HUES48 (cell line): ENCODE data around the gene ARHGAP32.

Experiments
- H3K27ac ChIP-seq: one replicate; pipeline ENCODE4 v1.7.0; 2013; ENCODE audit warnings: low read depth, low read length, inconsistent platforms
- H3K27me3 ChIP-seq: 2 replicates; pipeline ENCODE4 v1.6.1; 2013; ENCODE audit warnings: mild to moderate bottlenecking, low read length; ENCODE audit not compliant: control insufficient read depth, insufficient read depth
- H3K36me3 ChIP-seq: 2 replicates; pipeline ENCODE4 v1.6.1; 2013; ENCODE audit warnings: low read length; ENCODE audit not compliant: control insufficient read depth, insufficient read depth
- H3K4me1 ChIP-seq: 2 replicates; pipeline ENCODE4 v1.6.1; 2013; ENCODE audit warnings: mild to moderate bottlenecking, low read length; ENCODE audit not compliant: control insufficient read depth, insufficient read depth
- H3K4me3 ChIP-seq: 2 replicates; pipeline ENCODE4 v1.5.1; 2013; ENCODE audit warnings: mild to moderate bottlenecking, low read depth, low read length
- H3K9ac ChIP-seq: 2 replicates; pipeline ENCODE4 v1.6.1; 2013; ENCODE audit warnings: mild to moderate bottlenecking, low read depth, low read length, moderate library complexity
- H3K9me3 ChIP-seq: 2 replicates; pipeline ENCODE4 v1.6.1; 2013; ENCODE audit warnings: low read length; ENCODE audit not compliant: control insufficient read depth, insufficient read depth

The ARHGAP32 gene

GRCh38 chr11:129067454-129067853 lies 124.7 kb downstream of the ARHGAP32 start:
- H3K9ac ChIP-seq, result no peak overlapping the region
- H3K27ac ChIP-seq, result no peak overlapping the region
- no peaks in the 10 kb centered on the region for H3K4me1 ChIP-seq
- H3K36me3 ChIP-seq, result peaks cover 10% of the 10 kb centered on the region
- H3K4me3 ChIP-seq, result no peak overlapping the region
- H3K27me3 ChIP-seq, result no peaks in the 10 kb centered on the region
- no peaks in the 10 kb centered on the region for H3K9me3 ChIP-seq

GRCh38 chr11:129066229-129066628 lies 125.9 kb downstream of the ARHGAP32 start:
- no peak overlapping the region for H3K4me3 ChIP-seq
- H3K4me1 ChIP-seq, result no peaks in the 10 kb centered on the region
- H3K27me3 ChIP-seq, result no peaks in the 10 kb centered on the region
- H3K36me3 ChIP-seq, result peaks cover 10% of the 10 kb centered on the region
- no peaks in the 10 kb centered on the region for H3K9me3 ChIP-seq
- no peak overlapping the region for H3K27ac ChIP-seq
- no peak overlapping the region for H3K9ac ChIP-seq

GRCh38 chr11:129063118-129063517 lies 129.0 kb downstream of the ARHGAP32 start:
- H3K9ac ChIP-seq, result no peak overlapping the region
- no peaks in the 10 kb centered on the region for H3K9me3 ChIP-seq
- H3K27me3 ChIP-seq, result no peaks in the 10 kb centered on the region
- peaks cover 10% of the 10 kb centered on the region for H3K36me3 ChIP-seq
- no peaks in the 10 kb centered on the region for H3K4me1 ChIP-seq
- no peak overlapping the region for H3K4me3 ChIP-seq
- no peak overlapping the region for H3K27ac ChIP-seq

- Histone ChIP-seq H3K9ac (no peak overlapping the region), H3K36me3 (peaks cover 10% of the 10 kb centered on the region), H3K27ac (no peak overlapping the region), H3K27me3 (no peaks in the 10 kb centered on the region), H3K4me1 (no peaks in the 10 kb centered on the region), H3K4me3 (no peak overlapping the region), H3K9me3 (no peaks in the 10 kb centered on the region)
Measured at GRCh38 chr11:129061492-129062230, 130.5 kb downstream of the ARHGAP32 start.

- no peaks in the 10 kb centered on the region for H3K4me1 ChIP-seq
- no peaks in the 10 kb centered on the region for H3K9me3 ChIP-seq
- H3K27ac ChIP-seq, result no peak overlapping the region
- no peaks in the 10 kb centered on the region for H3K27me3 ChIP-seq
- no peak overlapping the region for H3K9ac ChIP-seq
- H3K36me3 ChIP-seq, result no peaks in the 10 kb centered on the region
- no peak overlapping the region for H3K4me3 ChIP-seq
Measured at GRCh38 chr11:129056916-129057315, 135.2 kb downstream of the ARHGAP32 start.

GRCh38 chr11:129055196-129055595 lies 136.9 kb downstream of the ARHGAP32 start:
- Histone ChIP-seq H3K9ac (no peak overlapping the region), H3K4me3 (no peak overlapping the region), H3K4me1 (no peaks in the 10 kb centered on the region), H3K9me3 (no peaks in the 10 kb centered on the region), H3K36me3 (no peaks in the 10 kb centered on the region), H3K27ac (no peak overlapping the region), H3K27me3 (no peaks in the 10 kb centered on the region)

- H3K36me3 ChIP-seq, result no peaks in the 10 kb centered on the region
- H3K4me3 ChIP-seq, result no peak overlapping the region
- no peaks in the 10 kb centered on the region for H3K27me3 ChIP-seq
- H3K9me3 ChIP-seq, result no peaks in the 10 kb centered on the region
- no peak overlapping the region for H3K27ac ChIP-seq
- H3K9ac ChIP-seq, result no peak overlapping the region
- no peaks in the 10 kb centered on the region for H3K4me1 ChIP-seq
Measured at GRCh38 chr11:129048911-129049310, 143.2 kb downstream of the ARHGAP32 start.

GRCh38 chr11:129045150-129045549 lies 147.0 kb downstream of the ARHGAP32 start:
- no peaks in the 10 kb centered on the region for H3K9me3 ChIP-seq
- H3K36me3 ChIP-seq, result no peaks in the 10 kb centered on the region
- H3K9ac ChIP-seq, result no peak overlapping the region
- no peaks in the 10 kb centered on the region for H3K27me3 ChIP-seq
- H3K4me3 ChIP-seq, result no peak overlapping the region
- no peak overlapping the region for H3K27ac ChIP-seq
- H3K4me1 ChIP-seq, result no peaks in the 10 kb centered on the region

- H3K36me3 ChIP-seq, result no peaks in the 10 kb centered on the region
Measured at GRCh38 chr11:129042503-129042902, 149.6 kb downstream of the ARHGAP32 start.

GRCh38 chr11:129041611-129042018 lies 150.5 kb downstream of the ARHGAP32 start:
- Histone ChIP-seq H3K9ac (no peak overlapping the region), H3K36me3 (no peaks in the 10 kb centered on the region), H3K9me3 (no peaks in the 10 kb centered on the region), H3K27ac (no peak overlapping the region), H3K27me3 (no peaks in the 10 kb centered on the region), H3K4me1 (no peaks in the 10 kb centered on the region), H3K4me3 (no peak overlapping the region)

More at GRCh38 chr11:129042503-129042902, 149.6 kb downstream of the ARHGAP32 start:
- H3K27me3 ChIP-seq, result no peaks in the 10 kb centered on the region
- no peak overlapping the region for H3K4me3 ChIP-seq
- no peak overlapping the region for H3K27ac ChIP-seq
- H3K9ac ChIP-seq, result no peak overlapping the region
- no peaks in the 10 kb centered on the region for H3K4me1 ChIP-seq
- H3K9me3 ChIP-seq, result no peaks in the 10 kb centered on the region

GRCh38 chr11:129040934-129041333 lies 151.2 kb downstream of the ARHGAP32 start:
- H3K27ac ChIP-seq, result no peak overlapping the region
- no peaks in the 10 kb centered on the region for H3K4me1 ChIP-seq
- H3K9me3 ChIP-seq, result no peaks in the 10 kb centered on the region
- H3K27me3 ChIP-seq, result no peaks in the 10 kb centered on the region
- H3K36me3 ChIP-seq, result no peaks in the 10 kb centered on the region
- no peak overlapping the region for H3K4me3 ChIP-seq
- no peak overlapping the region for H3K9ac ChIP-seq
